ENCODE data around the gene TBCCD1.
"Not testable (repeated sequence)": the region's sequence is repeated elsewhere in the genome, so short reads cannot be mapped to it uniquely, and the experiment has no call there.

The TBCCD1 gene

GRCh38 chr3:186506191-186506739 is 60.9 kb downstream of the TBCCD1 start:
- peaks cover 0 to 2% of the 10 kb centered on the region in 2 donors for H3K27me3 ChIP-seq (ENCODE audit: control insufficient read depth in 1 of 2, insufficient read depth in 2 of 2, low read length in 2 of 2)
- H3K27ac ChIP-seq (ENCODE audit: low read length): no peak overlapping the region
- no peaks in the 10 kb centered on the region for H3K9me3 ChIP-seq (ENCODE audit: control insufficient read depth in 2 of 2, low read length in 2 of 2)
- no peaks in the 10 kb centered on the region for H3K4me1 ChIP-seq (ENCODE audit: control insufficient read depth, insufficient read depth, low read length)
- H3K36me3 ChIP-seq (ENCODE audit: control insufficient read depth in 2 of 2, insufficient read depth in 2 of 2, low read length in 2 of 2): no peaks in the 10 kb centered on the region
- H3K4me3 ChIP-seq (ENCODE audit: low read length in 2 of 2): no peak overlapping the region
- no peak overlapping the region for H3K9ac ChIP-seq (ENCODE audit: low read length in 2 of 2)

DNA sequence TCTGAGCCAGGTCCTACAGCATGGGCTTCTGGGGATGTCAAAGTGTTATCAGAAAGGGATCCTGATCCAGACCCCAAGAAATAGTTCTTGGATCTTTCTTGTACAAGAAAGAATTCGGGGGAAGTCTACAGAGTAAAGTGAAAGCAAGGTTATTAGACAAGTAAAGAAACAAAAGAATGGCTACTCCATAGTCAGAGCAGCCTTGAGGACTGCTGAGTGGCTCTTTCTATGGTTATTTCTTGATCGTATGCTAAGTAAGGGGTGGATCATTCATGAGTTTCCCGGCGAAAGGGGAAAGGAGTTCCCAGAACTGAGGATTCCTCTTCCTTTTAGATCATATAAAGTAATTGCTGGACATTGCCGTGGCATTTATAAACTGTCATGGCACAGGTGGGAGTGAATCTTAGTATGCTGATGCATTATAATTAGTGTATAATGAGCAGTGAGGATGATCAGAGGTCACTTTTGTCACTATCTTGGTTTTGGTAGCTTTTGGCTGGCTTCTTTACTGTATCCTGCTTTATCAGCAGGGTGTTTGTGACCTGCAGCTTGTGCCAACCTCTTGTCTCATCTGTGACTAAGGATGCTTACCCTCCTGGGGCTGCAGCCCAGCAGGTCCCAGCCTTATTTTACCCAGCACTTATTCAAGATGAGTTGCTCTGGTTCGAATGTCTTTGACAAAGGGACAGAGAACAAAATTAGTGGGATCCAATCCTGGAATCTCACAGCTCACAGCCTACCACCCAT is 64.0 kb downstream of the TBCCD1 start:
- H3K27ac ChIP-seq (ENCODE audit: low read length): no peak overlapping the region
- H3K9ac ChIP-seq (ENCODE audit: low read length in 2 of 2): no peak overlapping the region
- no peaks in the 10 kb centered on the region for H3K9me3 ChIP-seq (ENCODE audit: control insufficient read depth in 2 of 2, low read length in 2 of 2)
- H3K36me3 ChIP-seq (ENCODE audit: control insufficient read depth in 2 of 2, insufficient read depth in 2 of 2, low read length in 2 of 2): no peaks in the 10 kb centered on the region
- no peaks in the 10 kb centered on the region for H3K27me3 ChIP-seq (ENCODE audit: control insufficient read depth in 1 of 2, insufficient read depth in 2 of 2, low read length in 2 of 2)
- no peaks in the 10 kb centered on the region for H3K4me1 ChIP-seq (ENCODE audit: control insufficient read depth, insufficient read depth, low read length)
- H3K4me3 ChIP-seq (ENCODE audit: low read length in 2 of 2): peak overlapping the region in 1 of 2 donors; percentile 22

DNA sequence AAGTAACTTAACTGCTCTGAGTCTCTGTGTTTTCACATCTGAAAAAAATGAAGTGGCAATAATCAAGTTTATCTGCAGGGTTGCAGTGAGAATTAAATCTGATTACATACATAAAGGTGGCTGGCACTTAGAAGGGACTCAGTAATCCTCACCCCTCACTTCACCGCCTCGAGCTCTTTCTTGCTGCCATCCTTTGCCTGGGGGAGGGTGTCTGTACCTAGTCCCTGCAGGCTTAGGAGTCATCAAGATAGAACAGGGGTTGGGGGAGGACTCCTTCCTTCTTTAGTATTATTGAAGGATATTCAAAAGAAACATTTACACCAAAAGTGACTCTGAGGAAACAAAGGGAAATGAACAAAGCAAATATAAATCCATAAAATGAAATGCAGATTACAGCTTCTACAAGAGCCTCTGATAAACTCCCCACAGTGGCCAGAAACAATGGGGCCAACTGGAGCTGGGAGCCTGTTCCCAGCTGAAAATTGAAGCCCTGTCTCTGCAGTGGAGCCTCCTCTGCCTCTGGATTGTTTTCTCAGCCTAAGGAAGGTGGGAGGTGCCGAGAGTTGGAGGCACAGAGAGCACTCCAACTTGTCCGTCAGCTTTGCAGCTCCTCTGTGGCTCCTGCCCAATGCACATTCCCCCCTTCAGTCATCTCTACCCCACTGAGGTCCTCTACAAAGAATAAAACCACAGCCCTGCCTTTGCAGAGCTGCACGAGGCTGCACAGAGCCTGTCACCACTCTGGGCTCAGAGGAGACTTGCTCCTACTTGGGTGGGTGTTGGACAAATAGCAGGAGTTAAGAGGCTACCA is 64.8 kb downstream of the TBCCD1 start:
- H3K27ac ChIP-seq (ENCODE audit: low read length): no peak overlapping the region

GRCh38 chr3:186499949-186500348 is 67.2 kb downstream of the TBCCD1 start:
- not testable (repeated sequence) for H3K27ac ChIP-seq (ENCODE audit: low read length); H3K9me3 ChIP-seq (ENCODE audit: control insufficient read depth in 2 of 2, low read length in 2 of 2); H3K27me3 ChIP-seq (ENCODE audit: control insufficient read depth in 1 of 2, insufficient read depth in 2 of 2, low read length in 2 of 2); H3K4me3 ChIP-seq (ENCODE audit: low read length in 2 of 2); H3K36me3 ChIP-seq (ENCODE audit: control insufficient read depth in 2 of 2, insufficient read depth in 2 of 2, low read length in 2 of 2); H3K4me1 ChIP-seq (ENCODE audit: control insufficient read depth, insufficient read depth, low read length); H3K9ac ChIP-seq (ENCODE audit: low read length in 2 of 2)

More for the DNA sequence above, 64.8 kb downstream of the TBCCD1 start:
- H3K9me3 ChIP-seq (ENCODE audit: control insufficient read depth in 2 of 2, low read length in 2 of 2): no peaks in the 10 kb centered on the region
- H3K9ac ChIP-seq (ENCODE audit: low read length in 2 of 2): no peak overlapping the region
- H3K4me1 ChIP-seq (ENCODE audit: control insufficient read depth, insufficient read depth, low read length): no peaks in the 10 kb centered on the region
- peak overlapping the region in 1 of 2 donors; percentile 22 for H3K4me3 ChIP-seq (ENCODE audit: low read length in 2 of 2)
- no peaks in the 10 kb centered on the region for H3K27me3 ChIP-seq (ENCODE audit: control insufficient read depth in 1 of 2, insufficient read depth in 2 of 2, low read length in 2 of 2)
- H3K36me3 ChIP-seq (ENCODE audit: control insufficient read depth in 2 of 2, insufficient read depth in 2 of 2, low read length in 2 of 2): no peaks in the 10 kb centered on the region

DNA sequence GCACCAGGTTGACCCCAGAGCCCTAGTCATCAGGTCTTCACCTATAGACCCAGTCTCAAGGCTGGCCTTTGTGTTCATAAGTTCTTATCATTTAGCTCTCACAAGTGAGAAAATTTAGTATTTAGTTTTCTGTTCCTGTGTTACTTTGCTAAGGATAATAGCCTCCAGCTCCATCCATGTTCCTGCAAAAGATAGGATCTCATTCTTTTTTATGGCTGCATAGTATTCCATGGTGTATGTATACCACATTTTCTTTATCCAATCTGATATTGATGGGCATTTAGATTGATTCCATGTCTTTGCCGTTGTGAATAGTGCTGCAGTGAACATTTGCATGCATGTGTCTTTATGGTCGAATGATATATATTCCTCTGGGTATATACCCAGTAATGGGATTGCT is 69.1 kb downstream of the TBCCD1 start:
- not testable (repeated sequence) for H3K9ac ChIP-seq (ENCODE audit: low read length in 2 of 2); H3K27me3 ChIP-seq (ENCODE audit: control insufficient read depth in 1 of 2, insufficient read depth in 2 of 2, low read length in 2 of 2)

DNA sequence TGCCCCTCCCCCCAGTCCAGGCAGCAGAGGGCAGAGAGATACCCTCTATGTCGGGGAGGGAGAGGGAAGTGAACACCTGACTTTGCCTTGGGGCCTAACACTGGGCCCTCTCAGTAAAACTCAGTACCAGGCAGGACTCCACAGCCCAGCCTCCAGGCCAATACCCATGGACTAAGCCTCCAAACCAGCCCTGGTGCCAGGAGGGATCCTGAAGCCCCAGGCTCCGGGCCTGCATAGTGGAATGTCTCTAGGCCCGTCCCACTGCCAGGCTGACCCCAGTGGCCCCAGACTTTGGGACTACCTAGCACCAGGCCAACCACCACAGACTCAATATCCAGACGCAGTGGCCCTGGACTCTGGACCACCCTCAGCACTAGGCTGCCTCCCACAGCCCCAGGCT is 69.5 kb downstream of the TBCCD1 start:
- no peaks in the 10 kb centered on the region for H3K27me3 ChIP-seq (ENCODE audit: control insufficient read depth in 1 of 2, insufficient read depth in 2 of 2, low read length in 2 of 2)
- no peaks in the 10 kb centered on the region for H3K36me3 ChIP-seq (ENCODE audit: control insufficient read depth in 2 of 2, insufficient read depth in 2 of 2, low read length in 2 of 2)
- H3K4me3 ChIP-seq (ENCODE audit: low read length in 2 of 2): no peak overlapping the region

More for the DNA sequence above, 69.1 kb downstream of the TBCCD1 start:
- H3K4me3 ChIP-seq (ENCODE audit: low read length in 2 of 2); H3K9me3 ChIP-seq (ENCODE audit: control insufficient read depth in 2 of 2, low read length in 2 of 2); H3K4me1 ChIP-seq (ENCODE audit: control insufficient read depth, insufficient read depth, low read length); H3K36me3 ChIP-seq (ENCODE audit: control insufficient read depth in 2 of 2, insufficient read depth in 2 of 2, low read length in 2 of 2); H3K27ac ChIP-seq (ENCODE audit: low read length): not testable (repeated sequence)

DNA sequence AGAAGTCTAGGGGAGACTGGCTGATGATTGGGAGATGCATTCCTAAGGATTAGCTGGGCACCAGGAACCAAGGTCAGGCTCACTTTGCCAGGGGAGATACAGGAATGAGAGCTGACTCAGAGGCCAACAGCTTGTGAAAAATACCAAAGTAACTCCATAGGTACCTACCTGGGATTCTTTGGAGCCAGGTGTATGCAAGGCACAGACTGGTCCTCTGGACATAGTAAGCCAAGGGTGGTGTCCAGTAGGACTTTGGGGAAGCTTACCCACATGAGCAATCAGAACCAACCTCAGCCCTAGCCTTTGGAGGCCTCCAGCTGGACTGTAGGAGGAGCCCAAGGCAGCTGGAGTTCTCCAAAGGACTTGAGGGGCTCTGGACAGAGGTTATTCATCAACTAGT is 70.5 kb downstream of the TBCCD1 start:
- no peak overlapping the region for H3K9ac ChIP-seq (ENCODE audit: low read length in 2 of 2)
- H3K27me3 ChIP-seq (ENCODE audit: control insufficient read depth in 1 of 2, insufficient read depth in 2 of 2, low read length in 2 of 2): no peaks in the 10 kb centered on the region
- no peak overlapping the region for H3K27ac ChIP-seq (ENCODE audit: low read length)
- H3K36me3 ChIP-seq (ENCODE audit: control insufficient read depth in 2 of 2, insufficient read depth in 2 of 2, low read length in 2 of 2): no peaks in the 10 kb centered on the region
- no peak overlapping the region for H3K4me3 ChIP-seq (ENCODE audit: low read length in 2 of 2)
- H3K9me3 ChIP-seq (ENCODE audit: control insufficient read depth in 2 of 2, low read length in 2 of 2): no peaks in the 10 kb centered on the region
- no peaks in the 10 kb centered on the region for H3K4me1 ChIP-seq (ENCODE audit: control insufficient read depth, insufficient read depth, low read length)

More for the DNA sequence above, 69.5 kb downstream of the TBCCD1 start:
- H3K9ac ChIP-seq (ENCODE audit: low read length in 2 of 2): no peak overlapping the region
- H3K27ac ChIP-seq (ENCODE audit: low read length): no peak overlapping the region
- no peaks in the 10 kb centered on the region for H3K9me3 ChIP-seq (ENCODE audit: control insufficient read depth in 2 of 2, low read length in 2 of 2)
- H3K4me1 ChIP-seq (ENCODE audit: control insufficient read depth, insufficient read depth, low read length): no peaks in the 10 kb centered on the region
